Measurements from ENCODE around the gene NIPBL.

The NIPBL gene

DNA sequence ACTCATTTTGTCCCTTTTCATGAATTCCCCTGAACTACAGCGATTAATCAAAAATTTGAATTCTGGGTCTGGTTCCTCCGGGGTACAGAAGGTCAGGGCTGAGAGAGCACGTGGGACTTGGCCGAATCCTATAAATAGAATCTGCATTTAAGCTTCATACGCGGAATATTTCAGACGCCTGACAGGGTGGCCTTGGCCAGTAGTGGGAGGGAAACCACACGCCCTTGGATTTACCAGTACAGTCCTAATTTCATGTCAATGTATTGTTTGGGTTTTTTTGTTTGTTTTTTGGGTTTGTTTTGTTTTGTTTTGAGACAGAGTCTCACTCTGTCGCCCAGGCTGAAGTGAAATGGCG is 21.5 kb upstream of the NIPBL start:
- Histone ChIP-seq H3K9ac (ENCODE audit: low read length) (no peak overlapping the region), H3F3A (ENCODE audit: insufficient read depth, low read length) (no peaks in the 10 kb centered on the region), H3K9me2 (ENCODE audit: low read depth, low read length) (no peaks in the 10 kb centered on the region), H3K79me2 (ENCODE audit: insufficient read depth, low read length) (no peaks in the 10 kb centered on the region), H4K20me1 (ENCODE audit: insufficient read depth, low read length) (no peaks in the 10 kb centered on the region), H3K4me1 (ENCODE audit: insufficient read depth, low read length, severe bottlenecking) (no peaks in the 10 kb centered on the region), H2AFZ (ENCODE audit: low read length) (no peak overlapping the region), H3K36me3 (ENCODE audit: insufficient read depth, low read length) (no peaks in the 10 kb centered on the region), H3K4me2 (ENCODE audit: low read length) (no peak overlapping the region), H3K9me3 (ENCODE audit: low read length) (no peaks in the 10 kb centered on the region), H3K27me3 (ENCODE audit: insufficient read depth, low read length) (no peaks in the 10 kb centered on the region; the same call in 1 of the 2 replicates), H3K27ac (ENCODE audit: low read depth, low read length, poor library complexity, severe bottlenecking) (no peak overlapping the region), H3K4me3 (ENCODE audit: low read depth, low read length, poor library complexity, severe bottlenecking) (no peak overlapping the region)
- TF ChIP-seq, protein P1, sequence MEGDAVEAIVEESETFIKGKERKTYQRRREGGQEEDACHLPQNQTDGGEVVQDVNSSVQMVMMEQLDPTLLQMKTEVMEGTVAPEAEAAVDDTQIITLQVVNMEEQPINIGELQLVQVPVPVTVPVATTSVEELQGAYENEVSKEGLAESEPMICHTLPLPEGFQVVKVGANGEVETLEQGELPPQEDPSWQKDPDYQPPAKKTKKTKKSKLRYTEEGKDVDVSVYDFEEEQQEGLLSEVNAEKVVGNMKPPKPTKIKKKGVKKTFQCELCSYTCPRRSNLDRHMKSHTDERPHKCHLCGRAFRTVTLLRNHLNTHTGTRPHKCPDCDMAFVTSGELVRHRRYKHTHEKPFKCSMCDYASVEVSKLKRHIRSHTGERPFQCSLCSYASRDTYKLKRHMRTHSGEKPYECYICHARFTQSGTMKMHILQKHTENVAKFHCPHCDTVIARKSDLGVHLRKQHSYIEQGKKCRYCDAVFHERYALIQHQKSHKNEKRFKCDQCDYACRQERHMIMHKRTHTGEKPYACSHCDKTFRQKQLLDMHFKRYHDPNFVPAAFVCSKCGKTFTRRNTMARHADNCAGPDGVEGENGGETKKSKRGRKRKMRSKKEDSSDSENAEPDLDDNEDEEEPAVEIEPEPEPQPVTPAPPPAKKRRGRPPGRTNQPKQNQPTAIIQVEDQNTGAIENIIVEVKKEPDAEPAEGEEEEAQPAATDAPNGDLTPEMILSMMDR (IDR thresholded peaks at IDR 0.05; ENCODE audit: low read length) = no peak
- no peak for TF ChIP-seq EZH2 (IDR thresholded peaks at IDR 0.05; ENCODE audit: borderline replicate concordance, low read length)

DNA sequence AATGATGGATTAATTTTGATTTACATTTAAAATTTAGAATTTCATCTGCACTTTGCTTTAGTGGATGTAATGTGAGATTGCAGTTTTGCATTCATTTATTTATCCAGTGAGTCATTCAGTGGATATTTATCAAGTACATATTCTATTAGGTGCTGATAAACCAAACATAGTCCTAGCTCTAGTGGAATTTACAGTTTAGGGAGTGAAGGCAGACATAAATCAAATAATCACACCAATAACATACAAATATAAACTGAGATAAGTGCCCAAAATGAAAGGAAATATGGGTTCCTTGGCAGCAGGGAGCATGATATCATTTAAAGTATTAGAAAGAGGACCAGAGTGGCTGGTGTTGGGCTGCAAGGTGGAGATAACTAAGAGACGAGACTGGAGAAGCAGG is 14.7 kb upstream of the NIPBL start:
- Histone ChIP-seq H3F3A (ENCODE audit: insufficient read depth, low read length) (no peaks in the 10 kb centered on the region), H3K79me2 (ENCODE audit: insufficient read depth, low read length) (no peaks in the 10 kb centered on the region), H4K20me1 (ENCODE audit: insufficient read depth, low read length) (no peaks in the 10 kb centered on the region), H3K4me3 (ENCODE audit: low read depth, low read length, poor library complexity, severe bottlenecking) (no peak overlapping the region), H3K27me3 (ENCODE audit: insufficient read depth, low read length) (no peaks in the 10 kb centered on the region), H2AFZ (ENCODE audit: low read length) (no peak overlapping the region), H3K9me2 (ENCODE audit: low read depth, low read length) (no peaks in the 10 kb centered on the region), H3K4me2 (ENCODE audit: low read length) (no peak overlapping the region), H3K36me3 (ENCODE audit: insufficient read depth, low read length) (no peaks in the 10 kb centered on the region), H3K27ac (ENCODE audit: low read depth, low read length, poor library complexity, severe bottlenecking) (no peak overlapping the region), H3K4me1 (ENCODE audit: insufficient read depth, low read length, severe bottlenecking) (no peaks in the 10 kb centered on the region), H3K9me3 (ENCODE audit: low read length) (no peaks in the 10 kb centered on the region), H3K9ac (ENCODE audit: low read length) (no peak overlapping the region)
- no peak for TF ChIP-seq EZH2 (IDR thresholded peaks at IDR 0.05; ENCODE audit: borderline replicate concordance, low read length)
- TF ChIP-seq, protein P1 (IDR thresholded peaks at IDR 0.05; ENCODE audit: low read length) = no peak

DNA sequence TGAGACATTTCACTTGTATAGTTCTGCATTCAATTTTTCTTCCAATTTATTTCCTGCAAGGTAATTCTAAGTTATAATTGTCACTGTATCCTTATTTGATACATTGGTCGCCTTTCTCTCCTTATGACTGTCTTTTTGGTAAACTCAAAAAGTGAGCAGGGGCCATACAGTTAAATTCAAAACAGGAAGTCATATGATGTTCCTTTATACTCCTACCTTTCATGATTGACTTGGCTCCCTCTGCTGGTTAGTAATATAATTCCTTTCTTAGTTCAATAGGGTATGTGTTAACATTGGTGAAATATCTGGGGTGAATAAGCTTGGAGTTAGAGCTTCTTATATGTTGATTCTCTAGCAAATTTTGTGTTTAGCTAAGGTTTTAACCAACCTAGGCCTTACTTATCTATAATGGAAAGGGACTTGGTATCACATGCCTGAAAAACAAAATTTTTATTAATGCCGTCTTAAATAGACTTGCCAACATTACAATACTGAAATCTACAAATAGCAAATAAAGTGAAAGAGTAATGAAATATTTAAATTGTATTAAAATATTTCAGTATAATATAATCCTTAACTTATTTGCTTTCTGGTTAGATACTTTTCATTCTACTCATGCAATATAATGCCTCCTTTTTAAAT is 6.0 kb upstream of the NIPBL start:
- peaks cover 46% of the 10 kb centered on the region for H3K4me1 ChIP-seq (ENCODE audit: insufficient read depth, low read length, severe bottlenecking)
- no peaks in the 10 kb centered on the region for H3K27me3 ChIP-seq (ENCODE audit: insufficient read depth, low read length)
- TF ChIP-seq, protein P1 (IDR thresholded peaks at IDR 0.05; ENCODE audit: low read length) = peak; percentile 76
- TF ChIP-seq EZH2 (IDR thresholded peaks at IDR 0.05; ENCODE audit: borderline replicate concordance, low read length) = no peak
- no peaks in the 10 kb centered on the region for H4K20me1 ChIP-seq (ENCODE audit: insufficient read depth, low read length)
- H2AFZ ChIP-seq (ENCODE audit: low read length) = no peak overlapping the region
- no peak overlapping the region for H3K4me2 ChIP-seq (ENCODE audit: low read length)
- no peak overlapping the region for H3K4me3 ChIP-seq (ENCODE audit: low read depth, low read length, poor library complexity, severe bottlenecking)
- H3K9me3 ChIP-seq (ENCODE audit: low read length) = no peaks in the 10 kb centered on the region
- no peak overlapping the region for H3K27ac ChIP-seq (ENCODE audit: low read depth, low read length, poor library complexity, severe bottlenecking)
- peaks cover 41% of the 10 kb centered on the region for H3K79me2 ChIP-seq (ENCODE audit: insufficient read depth, low read length)
- no peaks in the 10 kb centered on the region for H3K9me2 ChIP-seq (ENCODE audit: low read depth, low read length)
- H3K9ac ChIP-seq (ENCODE audit: low read length) = no peak overlapping the region
- H3K36me3 ChIP-seq (ENCODE audit: insufficient read depth, low read length) = no peaks in the 10 kb centered on the region
- H3F3A ChIP-seq (ENCODE audit: insufficient read depth, low read length) = no peaks in the 10 kb centered on the region
